Adrenal gland (tissue), 5 donors: ENCODE results near the gene HOXD9.

ENCODE experiments used
- CTCF ChIP-seq, 6 experiments: fragments of 450-650 bp in 4 of 6; fragments of 200-600 bp in 2 of 6; sonication (generic) in 1 of 6; IDR thresholded peaks; 1 replicate in 5 of 6; 2 replicates in 1 of 6; pipeline versions ENCODE4 v1.5.1 to v1.8.0; 2016 to 2021; ENCODE audit warnings: antibody characterized with exemption in 6 of 6, mild to moderate bottlenecking in 2 of 6, moderate library complexity in 1 of 6
- POLR2A ChIP-seq, 2 donors: fragments of 450-650 bp; IDR thresholded peaks; one replicate each; pipeline ENCODE4 v1.6.1; 2017; ENCODE audit warnings: antibody characterized with exemption in 2 of 2, mild to moderate bottlenecking in 2 of 2, moderate library complexity in 1 of 2
- donor health status: DM: no; HTN: no; CAD: no.

- TF ChIP-seq POLR2A (IDR thresholded peaks at IDR 0.05) (no peak), CTCF (IDR thresholded peaks at IDR 0.05) (no peak)
Measured at GRCh38 chr2:176105078-176105729, 17.3 kb upstream of the HOXD9 start.
